DND-41 (cell line): ENCODE measurements around the gene PPIP5K2.
"Not testable (repeated sequence)": the region's sequence is repeated elsewhere in the genome, so short reads cannot be mapped to it uniquely, and the experiment has no call there.

Experiments used
- ATAC-seq: fragments of 200-7000 bp; cut with Tn5 transposase; 3 replicates; pipeline ENCODE4 v1.9.1; 2021; ENCODE audit warnings: low read depth; ENCODE audit not compliant: insufficient read depth
- DNase-seq: peaks from one replicate; pipeline ENCODE4 v3.0.0-alpha.2; 2020
- H2AFZ ChIP-seq: 2 replicates; pipeline ENCODE4 v1.6.0; 2012; ENCODE audit warnings: low read depth, low read length
- H3K27ac ChIP-seq: 2 replicates; pipeline ENCODE4 v1.5.1; 2012; ENCODE audit warnings: low read length, inconsistent platforms
- H3K27me3 ChIP-seq: fragments of 200-600 bp; sonication (generic); 2 replicates; pipeline ENCODE4 v1.6.0; 2012; ENCODE audit warnings: low read length, mild to moderate bottlenecking, inconsistent platforms; ENCODE audit not compliant: insufficient read depth, poor library complexity
- H3K36me3 ChIP-seq: 2 replicates; pipeline ENCODE4 v1.5.1; 2012; ENCODE audit warnings: low read length, inconsistent platforms; ENCODE audit not compliant: insufficient read depth
- H3K4me1 ChIP-seq: 2 replicates; pipeline ENCODE4 v1.5.1; 2012; ENCODE audit warnings: mild to moderate bottlenecking, low read length; ENCODE audit not compliant: insufficient read depth
- H3K4me2 ChIP-seq: 2 replicates; pipeline ENCODE4 v1.6.0; 2012; ENCODE audit warnings: mild to moderate bottlenecking, moderate library complexity, low read length, inconsistent platforms; ENCODE audit not compliant: insufficient read depth
- H3K4me3 ChIP-seq, 2 experiments: fragments of 200-600 bp in 1 of 2; shearing (Covaris generic) in 1 of 2; 2 replicates each; pipeline ENCODE4 v1.5.1; 2012 to 2016; ENCODE audit warnings: inconsistent platforms in 2 of 2, low read length in 2 of 2, mild to moderate bottlenecking in 2 of 2, low read depth in 1 of 2, moderate library complexity in 1 of 2
- H3K79me2 ChIP-seq: 2 replicates; pipeline ENCODE4 v1.6.0; 2012; ENCODE audit warnings: low read length, inconsistent platforms; ENCODE audit not compliant: insufficient read depth
- H3K9ac ChIP-seq: 2 replicates; pipeline ENCODE4 v1.6.0; 2012; ENCODE audit warnings: low read depth, mild to moderate bottlenecking, inconsistent platforms, low read length, moderate library complexity
- H3K9me3 ChIP-seq: 2 replicates; pipeline ENCODE4 v1.5.1; 2012; ENCODE audit warnings: low read length, moderate library complexity, mild to moderate bottlenecking, inconsistent platforms; ENCODE audit not compliant: insufficient read depth, severe bottlenecking
- H4K20me1 ChIP-seq: 2 replicates; pipeline ENCODE4 v1.6.0; 2012; ENCODE audit warnings: low read length; ENCODE audit not compliant: insufficient read depth
- CTCF ChIP-seq: IDR thresholded peaks from 2 replicates; pipeline ENCODE4 v1.5.1; 2012; ENCODE audit warnings: borderline replicate concordance, low read length, moderate library complexity, mild to moderate bottlenecking; ENCODE audit not compliant: poor library complexity, severe bottlenecking; ENCODE audit errors: extremely low read depth
- EZH2 ChIP-seq: IDR thresholded peaks from 3 replicates; pipeline ENCODE4 v1.6.1; 2012; ENCODE audit warnings: borderline replicate concordance, low read depth, mild to moderate bottlenecking, moderate library complexity, low read length, inconsistent platforms; ENCODE audit not compliant: severe bottlenecking

Gene PPIP5K2

GRCh38 chr5:103217101-103217500, 97.0 kb downstream of the PPIP5K2 start:
- no peak overlapping the region for H3K4me2 ChIP-seq
- no peaks in the 10 kb centered on the region for H3K36me3 ChIP-seq
- no peaks in the 10 kb centered on the region for H3K9me3 ChIP-seq
- no peak overlapping the region for H3K9ac ChIP-seq
- no peaks in the 10 kb centered on the region for H4K20me1 ChIP-seq
- H3K27ac ChIP-seq, result no peak overlapping the region
- TF ChIP-seq CTCF (no peak), EZH2 (no peak)
- DNase-seq (no peak), ATAC-seq (no peak)
- H3K27me3 ChIP-seq, result no peaks in the 10 kb centered on the region
- no peak overlapping the region for H3K4me3 ChIP-seq
- H3K79me2 ChIP-seq, result no peaks in the 10 kb centered on the region
- H3K4me1 ChIP-seq, result peaks cover 7% of the 10 kb centered on the region
- H2AFZ ChIP-seq, result no peak overlapping the region

GRCh38 chr5:103218164-103218563, 98.1 kb downstream of the PPIP5K2 start:
- no peak overlapping the region for H3K4me3 ChIP-seq
- H3K79me2 ChIP-seq, result no peaks in the 10 kb centered on the region
- no peaks in the 10 kb centered on the region for H4K20me1 ChIP-seq
- TF ChIP-seq CTCF, result no peak
- no peak for TF ChIP-seq EZH2
- H3K4me1 ChIP-seq, result peaks cover 3% of the 10 kb centered on the region; the same call in 1 of the 2 replicates
- no peaks in the 10 kb centered on the region for H3K27me3 ChIP-seq
- no peak overlapping the region for H3K9ac ChIP-seq
- ATAC-seq (no peak), DNase-seq (no peak)
- no peak overlapping the region for H2AFZ ChIP-seq
- H3K36me3 ChIP-seq, result no peaks in the 10 kb centered on the region
- no peak overlapping the region for H3K27ac ChIP-seq
- no peaks in the 10 kb centered on the region for H3K9me3 ChIP-seq
- H3K4me2 ChIP-seq, result no peak overlapping the region

GRCh38 chr5:103219074-103219473, 99.0 kb downstream of the PPIP5K2 start:
- H3K27me3 ChIP-seq, H3K36me3 ChIP-seq, H4K20me1 ChIP-seq, H3K9me3 ChIP-seq, H3K79me2 ChIP-seq, H3K4me1 ChIP-seq, DNase-seq, H3K9ac ChIP-seq, H3K4me2 ChIP-seq, H2AFZ ChIP-seq, H3K27ac ChIP-seq, ATAC-seq, H3K4me3 ChIP-seq: not testable (repeated sequence)

GRCh38 chr5:103223031-103223955, 103.2 kb downstream of the PPIP5K2 start:
- H3K4me1 ChIP-seq, result peaks cover 6% of the 10 kb centered on the region
- no peak for DNase-seq
- H3K27me3 ChIP-seq, result no peaks in the 10 kb centered on the region
- no peaks in the 10 kb centered on the region for H3K79me2 ChIP-seq
- no peak overlapping the region for H3K27ac ChIP-seq
- no peak for ATAC-seq
- H3K9me3 ChIP-seq, result no peaks in the 10 kb centered on the region
- no peak overlapping the region for H3K9ac ChIP-seq
- no peak overlapping the region for H3K4me3 ChIP-seq
- no peak overlapping the region for H2AFZ ChIP-seq
- TF ChIP-seq EZH2 (no peak), CTCF (peak; percentile 5)
- H3K4me2 ChIP-seq, result no peak overlapping the region
- H4K20me1 ChIP-seq, result no peaks in the 10 kb centered on the region
- no peaks in the 10 kb centered on the region for H3K36me3 ChIP-seq
